Right lobe of liver (tissue), 6 donors: ENCODE results near the gene CPT1C. TPM values are rescaled to one million over a fixed set of nuclear protein-coding genes. Genes with fewer than 3 reads are reported as not detected.
A peak's percentile ranks its signal among the peaks of the same experiment; 100 is the strongest.

ENCODE experiments used
- ATAC-seq, 4 donors: fragments of 200-7000 bp; cut with Tn5 transposase; one replicate each; pipeline ENCODE4 v1.9.1; 2020; ENCODE audit warnings: mild to moderate bottlenecking in 4 of 4, moderate library complexity in 4 of 4
- DNase-seq, 3 donors: peaks; one replicate each; pipeline ENCODE4 v3.0.0-alpha.2; 2020
- H3K27ac ChIP-seq, 3 donors: fragments of 200-600 bp; one replicate each; pipeline ENCODE4 v1.8.0; 2022
- H3K27me3 ChIP-seq, 2 donors: fragments of 200-600 bp; one replicate each; pipeline ENCODE4 v1.8.0; 2022
- H3K36me3 ChIP-seq, 4 donors: fragments of 200-600 bp; sonication (generic) in 1 of 4; one replicate each; pipeline versions ENCODE4 v1.5.1 to v1.8.0; 2017 to 2022; ENCODE audit warnings: control low read depth in 1 of 4
- H3K4me1 ChIP-seq, 4 donors: fragments of 200-600 bp; sonication (generic) in 1 of 4; one replicate each; pipeline versions ENCODE4 v1.5.1 to v1.8.0; 2017 to 2022; ENCODE audit warnings: control low read depth in 1 of 4
- H3K4me3 ChIP-seq, 3 donors: fragments of 200-600 bp; one replicate each; pipeline ENCODE4 v1.8.0; 2022
- H3K9me3 ChIP-seq, 4 donors: fragments of 200-600 bp; sonication (generic) in 1 of 4; one replicate each; pipeline versions ENCODE4 v1.5.1 to v1.8.0; 2017 to 2022; ENCODE audit warnings: control low read depth in 1 of 4
- CTCF ChIP-seq, 4 donors: fragments of 200-600 bp in 3 of 4; fragments of 450-650 bp in 1 of 4; IDR thresholded peaks; one replicate each; pipeline versions ENCODE4 v1.5.1 to v1.8.0; 2016 to 2022; ENCODE audit warnings: antibody characterized with exemption in 4 of 4, mild to moderate bottlenecking in 2 of 4
- POLR2A ChIP-seq: fragments of 450-650 bp; IDR thresholded peaks from one replicate; pipeline ENCODE4 v1.6.1; 2017; ENCODE audit warnings: antibody characterized with exemption, mild to moderate bottlenecking
- WGBS: methylation state at CpG from one replicate; pipeline ENCODE4 v1.1.6; 2018; ENCODE audit warnings: low coverage, low lambda C conversion rate; ENCODE audit not compliant: insufficient coverage; ENCODE audit errors: missing lambda C conversion rate; 5-methylcytosine and 5-hydroxymethylcytosine counted together
- intact Hi-C, 2 donors: fragments of 100-400 bp; cut with DNase I; formaldehyde crosslinking; loops; one replicate each; pipeline versions ENCODE4 v1.11.2 to v1.14.1; 2022
- long read RNA-seq: library from polyadenylated mRNA; unstranded; transcript quantifications from one replicate; pipeline ENCODE4 v2.0.0, GENCODE V29; 2019
- total RNA-seq, 6 experiments: library from RNA; depleted of rRNA in 2 of 6; stranded (reverse); fragments of >200 nt in 2 of 6; fragmentation: NEBNext Ultra II Directional in 3 of 6; extraction: Animal tissue kit (Norgen Biotek cat#: 25700) in 3 of 6; gene quantifications; one replicate each; pipeline versions ENCODE4 v1.1.0 to v1.2.4, GENCODE V29; 2016 to 2023
- donor health status: DM: no; HTN: yes; CAD: no.
- donor health status: DM: no; HTN: no; CAD: no.
- donor health status: DM: no; HTN: no; CAD: no.
- donor health status: DM: no; HTN: yes; CAD: no.
- donor health status: DM: no; HTN: yes; CAD: no.

The CPT1C gene
- total RNA-seq = 1 to 10 TPM in 3 of 6 experiments, under 1 TPM in 3; 0.43 to 6.7 (median 0.97) TPM
- long read RNA-seq = 0 reads

GRCh38 chr19:49690656-49691242, at the start of gene CPT1C:
TSS of gene CPT1C (plus strand) at chr19:49691116. CDS start at chr19:49692253, 1,137 bp downstream.
- H3K27ac ChIP-seq = peak within 1 kb of the TSS in 2 of 3 donors; percentile 21 to 54
- intact Hi-C loops = no loop called here
- peaks cover 0 to 17% (median 2%) of the 10 kb centered on the region in 4 donors for H3K4me1 ChIP-seq
- H3K9me3 ChIP-seq = no peaks in the 10 kb centered on the region
- DNase-seq = peak in 2 of 3 donors; percentile 69 to 72
- H3K4me3 ChIP-seq = peak within 1 kb of the TSS; percentile 23 to 39 (median 24)
- no peaks in the 10 kb centered on the region for H3K27me3 ChIP-seq
- WGBS = 4% methylated on average over 33 of the region's 38 CpGs
- H3K36me3 ChIP-seq = peaks cover 0 to 5% (median 1%) of the 10 kb centered on the region in 4 donors
- ATAC-seq = peak; percentile 63 to 79 (median 68)
- TF ChIP-seq POLR2A (no peak), CTCF (IDR thresholded peaks at IDR 0.05) (no peak)

- no peaks in the 10 kb centered on the region for H3K9me3 ChIP-seq
- H3K27ac ChIP-seq = peak within 1 kb of the TSS; percentile 86 to 98 (median 93)
- intact Hi-C loops = no loop called here
- peaks cover 0 to 13% (median 2%) of the 10 kb centered on the region in 4 donors for H3K36me3 ChIP-seq
- TF ChIP-seq POLR2A (peak; percentile 90), CTCF (IDR thresholded peaks at IDR 0.05) (no peak)
- DNase-seq (peak; percentile 99), ATAC-seq (peak; percentile 73 to 81 (median 81))
- H3K27me3 ChIP-seq = no peaks in the 10 kb centered on the region
- H3K4me3 ChIP-seq = peak within 1 kb of the TSS; percentile 93 to 96 (median 96)
- 0% methylated on average over 10 of the region's 87 CpGs for WGBS
- peaks cover 0 to 15% (median 8%) of the 10 kb centered on the region in 4 donors for H3K4me1 ChIP-seq
Observed at GRCh38 chr19:49641688-49642491, 49.0 kb upstream of the CPT1C start, which contains the start of gene SCAF1. TSS of gene SCAF1 (plus strand) at chr19:49642209. CDS start at chr19:49645027, 2,818 bp downstream.

GRCh38 chr19:49642492-49643035, 48.4 kb upstream of the CPT1C start:
- ATAC-seq (no peak), DNase-seq (no peak)
- Histone ChIP-seq H3K27ac (peak overlapping the region; percentile 75 to 87 (median 83)), H3K27me3 (no peaks in the 10 kb centered on the region), H3K4me1 (peaks cover 0 to 15% (median 8%) of the 10 kb centered on the region in 4 donors), H3K36me3 (peaks cover 0 to 19% (median 2%) of the 10 kb centered on the region in 4 donors), H3K4me3 (peak overlapping the region; percentile 93 to 96 (median 96)), H3K9me3 (no peaks in the 10 kb centered on the region)
- intact Hi-C loops = no loop called here
- WGBS = 3% methylated on average over 3 of the region's 5 CpGs
- no peak for TF ChIP-seq POLR2A
- no peak for TF ChIP-seq CTCF (IDR thresholded peaks at IDR 0.05)

GRCh38 chr19:49643466-49643865, 47.5 kb upstream of the CPT1C start:
- DNase-seq (no peak), ATAC-seq (no peak)
- WGBS = 71% methylated on average over 2 of the region's 2 CpGs
- TF ChIP-seq CTCF (IDR thresholded peaks at IDR 0.05) (no peak), POLR2A (no peak)
- Histone ChIP-seq H3K4me3 (no peak overlapping the region), H3K4me1 (peaks cover 0 to 15% (median 8%) of the 10 kb centered on the region in 4 donors), H3K27me3 (no peaks in the 10 kb centered on the region), H3K27ac (no peak overlapping the region), H3K9me3 (no peaks in the 10 kb centered on the region), H3K36me3 (peaks cover 0 to 22% (median 2%) of the 10 kb centered on the region in 4 donors)
- intact Hi-C loops = no loop called here
